HG02623 (cell line): ENCODE measurements around the gene SGPP2.
"Not testable (repeated sequence)": the region's sequence is repeated elsewhere in the genome, so short reads cannot be mapped to it uniquely, and the experiment has no call there.

Source experiments
- ATAC-seq: cut with Tn5 transposase; IDR thresholded peaks from one replicate; pipeline ENCODE4 v1.9.1; 2021; ENCODE audit warnings: moderate library complexity; ENCODE audit not compliant: unreplicated experiment

SGPP2 gene

GRCh38 chr2:222424276-222424728 is at the start of gene SGPP2:
Gene SGPP2 (plus strand): TSS chr2:222424543. CDS start chr2:222424603, 60 bp downstream.
- ATAC-seq: peak; percentile 19

GRCh38 chr2:222375798-222376197 is 48.5 kb upstream of the SGPP2 start:
- no peak for ATAC-seq

GRCh38 chr2:222380456-222380855 is 43.9 kb upstream of the SGPP2 start:
- ATAC-seq: no peak

GRCh38 chr2:222381566-222381965 is 42.8 kb upstream of the SGPP2 start:
- ATAC-seq: no peak

GRCh38 chr2:222383255-222383654 is 41.1 kb upstream of the SGPP2 start:
- no peak for ATAC-seq

GRCh38 chr2:222391743-222392285 is 32.5 kb upstream of the SGPP2 start:
- ATAC-seq: no peak

GRCh38 chr2:222393733-222394267 is 30.5 kb upstream of the SGPP2 start:
- ATAC-seq: no peak

- ATAC-seq: no peak
Observed at GRCh38 chr2:222398446-222398885, 25.9 kb upstream of the SGPP2 start.

GRCh38 chr2:222399038-222399783 is 25.1 kb upstream of the SGPP2 start:
- ATAC-seq: no peak

- no peak for ATAC-seq
Observed at GRCh38 chr2:222404151-222404905, 20.0 kb upstream of the SGPP2 start.

- ATAC-seq: no peak
Observed at GRCh38 chr2:222408684-222409083, 15.7 kb upstream of the SGPP2 start.

GRCh38 chr2:222410534-222410933 is 13.8 kb upstream of the SGPP2 start:
- ATAC-seq: no peak

GRCh38 chr2:222412334-222412733 is 12.0 kb upstream of the SGPP2 start:
- not testable (repeated sequence) for ATAC-seq

- ATAC-seq: no peak
Observed at GRCh38 chr2:222413295-222413911, 10.9 kb upstream of the SGPP2 start.

- no peak for ATAC-seq
Observed at GRCh38 chr2:222418739-222419138, 5.6 kb upstream of the SGPP2 start.

- no peak for ATAC-seq
Observed at GRCh38 chr2:222420508-222420907, 3.8 kb upstream of the SGPP2 start.

GRCh38 chr2:222421626-222422025 is 2.7 kb upstream of the SGPP2 start:
- ATAC-seq: no peak

GRCh38 chr2:222423186-222423585 is 1.2 kb upstream of the SGPP2 start:
- ATAC-seq: no peak

- peak; percentile 41 for ATAC-seq
Observed at GRCh38 chr2:222423632-222424275, 589 bp upstream of the SGPP2 start.
